K562 treated with DMSO at 1 percent for 24 hours (cell line): ENCODE results near the gene OR51D1. TPM values are rescaled to one million over a fixed set of nuclear protein-coding genes. Genes with fewer than 3 reads are reported as not detected.

Experiments used
- total RNA-seq: library from RNA; unstranded; fragments of 300-600 nt; gene quantifications from 2 replicates; pipeline ENCODE4 v1.2.3, GENCODE V29; 2022; ENCODE audit warnings: low read depth; ENCODE audit not compliant: insufficient read depth

Gene OR51D1
- not detected in 2 replicates for total RNA-seq

DNA sequence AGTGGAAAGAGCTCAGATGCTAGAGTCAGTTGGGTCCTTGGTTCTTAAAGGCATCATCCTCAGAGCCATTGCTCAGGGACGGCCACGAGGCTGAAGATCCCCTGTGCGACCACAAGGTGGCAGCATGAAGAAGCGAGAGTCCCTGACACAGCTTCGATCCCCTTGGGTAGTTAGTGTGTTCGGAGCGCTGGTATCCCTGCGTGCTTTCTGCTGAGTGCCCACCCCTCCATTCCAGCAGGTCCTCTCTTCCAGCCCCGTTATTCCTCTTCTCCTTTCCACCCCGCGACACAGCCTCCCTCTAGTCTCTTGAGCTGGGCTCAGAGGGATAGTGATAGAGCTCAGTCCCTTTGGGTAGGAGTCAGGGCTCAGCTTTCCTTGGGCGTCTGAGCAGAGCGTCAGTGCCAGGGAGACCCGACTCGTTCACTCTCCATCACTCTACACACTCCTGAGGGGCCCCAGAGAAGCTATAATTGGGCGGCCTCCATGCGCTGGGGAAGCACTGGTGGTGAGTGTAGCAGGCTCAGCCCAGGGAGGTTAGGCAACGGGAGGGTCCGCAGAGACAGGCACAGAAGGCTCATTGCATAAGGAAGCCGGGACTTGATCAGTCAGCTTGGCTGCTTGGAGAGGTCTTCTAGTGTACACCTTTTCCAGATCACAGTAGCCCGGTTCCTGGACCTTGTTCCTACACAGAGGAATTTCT lies at the start of gene OR51D1:
TSS of gene OR51D1 (plus strand) at position 516 of the 700 bp plus-strand sequence. CDS start 2,314 bp downstream, outside the sequence.

DNA sequence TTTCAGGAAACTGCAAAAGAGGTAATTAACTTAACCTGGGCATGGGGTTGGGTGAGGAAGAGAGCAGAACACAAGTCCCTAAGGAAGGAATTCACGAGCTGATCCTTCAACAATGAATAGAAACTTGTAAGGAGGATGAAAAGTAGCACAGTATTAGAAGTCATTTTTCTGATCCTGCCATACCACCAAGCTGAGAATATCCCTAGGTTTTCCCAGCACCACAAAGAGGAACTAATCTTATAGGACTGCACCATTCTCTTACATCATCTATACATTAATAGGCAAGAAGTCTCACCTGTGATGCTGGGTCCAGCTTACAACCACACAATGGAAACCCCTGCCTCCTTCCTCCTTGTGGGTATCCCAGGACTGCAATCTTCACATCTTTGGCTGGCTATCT lies 43.5 kb upstream of the OR51D1 start, which contains the start of gene OR52I1:
TSS of gene OR52I1 (plus strand) at position 301 of the 400 bp plus-strand sequence. CDS start at position 301, 0 bp downstream.

DNA sequence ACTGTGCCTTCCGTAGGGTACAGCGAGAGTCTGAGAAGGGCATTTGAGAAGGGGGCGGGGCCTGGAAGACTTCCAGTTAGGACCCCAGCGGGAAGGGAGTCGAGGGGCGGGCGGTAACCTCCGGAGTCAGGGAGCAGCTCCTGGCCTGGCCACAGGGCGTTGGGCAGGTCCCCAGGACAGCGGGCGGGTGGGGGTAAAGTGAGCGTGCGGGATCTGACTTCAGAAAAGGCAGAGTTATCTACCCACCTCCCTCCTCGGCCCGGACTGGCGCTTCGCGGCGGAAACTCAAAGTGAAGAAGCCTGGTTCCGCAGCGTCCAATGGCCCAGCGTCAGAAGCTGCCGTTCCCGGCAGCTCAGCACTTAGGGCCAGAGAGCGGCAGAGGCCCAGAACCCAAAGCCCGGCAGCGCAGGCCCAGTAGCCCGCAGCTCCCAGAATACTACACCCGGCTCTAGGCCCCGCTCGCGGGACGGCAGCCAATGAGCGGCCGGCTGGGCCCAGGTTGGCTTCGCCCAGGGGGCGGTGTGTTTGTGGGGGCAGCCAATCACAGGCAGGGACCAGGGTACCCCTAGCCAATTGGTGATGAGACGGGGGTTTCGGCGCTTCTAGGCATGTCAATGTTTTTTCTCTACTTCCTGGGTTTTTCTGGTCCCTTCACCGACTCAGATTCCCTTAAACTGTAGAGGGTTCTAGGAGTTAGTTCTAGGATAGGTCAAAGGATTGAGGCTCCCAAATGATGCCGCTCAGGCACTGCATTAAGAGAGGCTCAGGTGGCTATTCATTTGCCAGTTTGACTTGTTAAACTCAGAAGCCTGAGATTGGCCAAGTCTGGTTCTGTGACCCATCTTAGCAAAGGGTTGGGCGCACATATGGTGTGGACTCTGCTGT lies 29.3 kb upstream of the OR51D1 start, which contains the start of gene TRIM68:
TSS of gene TRIM68 (minus strand) at position 451 of the 886 bp plus-strand sequence. CDS start 2,727 bp downstream, outside the sequence.

DNA sequence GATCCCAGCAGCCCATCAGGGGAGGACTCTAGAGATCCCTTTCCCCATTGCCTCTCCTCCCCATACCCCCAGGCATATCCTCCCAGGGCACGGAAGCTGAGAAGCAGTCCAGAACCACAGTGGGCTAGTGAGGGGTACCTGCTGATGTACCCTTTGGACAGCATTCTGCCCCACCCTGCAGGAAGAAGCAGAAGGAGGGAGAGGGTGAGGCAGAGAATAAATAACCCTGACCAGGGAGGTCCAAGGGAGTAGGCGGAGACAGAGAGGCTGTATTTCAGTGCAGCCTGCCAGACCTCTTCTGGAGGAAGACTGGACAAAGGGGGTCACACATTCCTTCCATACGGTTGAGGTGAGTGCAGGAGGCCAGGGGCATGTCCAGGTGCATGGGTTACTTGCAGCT lies 6.4 kb downstream of the OR51D1 start, which contains the start of gene OR51E1:
TSS of gene OR51E1 (plus strand) at position 301 of the 400 bp plus-strand sequence. CDS start 8,545 bp downstream, outside the sequence.

Other genes starting within 250 kb of the OR51D1 start
- 20.4 and 24.3 TPM in 2 replicates for gene TRIM21, start 243.8 kb upstream of the OR51D1 start, total RNA-seq
- not detected in 2 replicates for gene OR52K2, start 188.2 kb upstream of the OR51D1 start, total RNA-seq
- gene OR52K1, start 154.8 kb upstream of the OR51D1 start, total RNA-seq: not detected in 2 replicates
- gene OR52M1, start 92.3 kb upstream of the OR51D1 start, total RNA-seq: not detected in 2 replicates
- not detected in 2 replicates for gene OR52I2, start 55.7 kb upstream of the OR51D1 start, total RNA-seq
- gene OR52I1, start 43.4 kb upstream of the OR51D1 start, total RNA-seq: not detected in 2 replicates
- 15.0 and 17.3 TPM in 2 replicates for gene TRIM68, start 29.2 kb upstream of the OR51D1 start, total RNA-seq
- gene OR51E1, start 6.5 kb downstream of the OR51D1 start, total RNA-seq: not detected in 2 replicates
- not detected in 2 replicates for gene OR51E2, start 60.4 kb downstream of the OR51D1 start, total RNA-seq
- not detected in 2 replicates for gene MMP26, start 67.3 kb downstream of the OR51D1 start, total RNA-seq
- gene OR51F1, start 132.5 kb downstream of the OR51D1 start, total RNA-seq: not detected in 2 replicates
- not detected in 2 replicates for gene OR52R1, start 166.9 kb downstream of the OR51D1 start, total RNA-seq
- not detected in 2 replicates for gene OR51F2, start 183.8 kb downstream of the OR51D1 start, total RNA-seq
- gene OR51S1, start 211.7 kb downstream of the OR51D1 start, total RNA-seq: not detected in 2 replicates
- not detected in 2 replicates for gene OR51T1, start 244.4 kb downstream of the OR51D1 start, total RNA-seq